OCI-LY7 (cell line): ENCODE results near the gene WDFY4. TPM values are rescaled to one million over a fixed set of nuclear protein-coding genes. Genes with fewer than 3 reads are reported as not detected.

ENCODE experiments used
- BruUV-seq: library from RNA; stranded (reverse); fragments of 400-500 nt; replicated peaks from 2 replicates; lab custom pipeline; 2021; lab: Mats Ljungman, UMichigan
- CTCF ChIA-PET: fragments of 300-600 bp; sonication (Branson Sonifier 250); formaldehyde crosslinking; loops from one replicate; lab custom pipeline; 2022; ENCODE audit warnings: antibody characterized with exemption; ENCODE audit not compliant: unreplicated experiment; lab: Charles Lee
- POLR2A ChIA-PET: fragments of 300-600 bp; sonication (Branson Sonifier 250); formaldehyde crosslinking; loops from one replicate; lab custom pipeline; 2022; ENCODE audit warnings: antibody characterized with exemption; lab: Charles Lee
- DNase-seq: peaks from one replicate; pipeline ENCODE4 v3.0.0-alpha.2; 2015; ENCODE audit warnings: low spot score
- H2AFZ ChIP-seq: fragments of 200-600 bp; sonication (generic), shearing (Covaris generic); 2 replicates; pipeline ENCODE4 v1.6.1; 2014; ENCODE audit warnings: mild to moderate bottlenecking, antibody characterized with exemption, low read length, moderate library complexity
- H3K27ac ChIP-seq: fragments of 200-600 bp; sonication (generic); 2 replicates; pipeline ENCODE4 v1.5.1; 2014; ENCODE audit warnings: mixed run types, low read depth, mild to moderate bottlenecking, moderate library complexity, low read length, inconsistent platforms; ENCODE audit not compliant: poor library complexity, severe bottlenecking
- H3K36me3 ChIP-seq: fragments of 200-600 bp; sonication (generic); 2 replicates; pipeline ENCODE4 v1.6.1; 2014; ENCODE audit warnings: mild to moderate bottlenecking, antibody characterized with exemption, low read length, moderate library complexity, mixed read lengths; ENCODE audit not compliant: insufficient read depth
- H3K4me1 ChIP-seq: fragments of 200-600 bp; sonication (generic); 2 replicates; pipeline ENCODE4 v1.5.1; 2014; ENCODE audit warnings: mild to moderate bottlenecking, low read length; ENCODE audit not compliant: insufficient read depth, poor library complexity, severe bottlenecking
- H3K4me2 ChIP-seq: fragments of 200-600 bp; sonication (generic); 2 replicates; pipeline ENCODE4 v1.6.1; 2014; ENCODE audit warnings: mild to moderate bottlenecking, low read length
- H3K4me3 ChIP-seq: fragments of 200-600 bp; sonication (generic); 2 replicates; pipeline ENCODE4 v1.5.1; 2014; ENCODE audit warnings: mild to moderate bottlenecking, low read depth, low read length; ENCODE audit not compliant: poor library complexity, severe bottlenecking
- H3K79me2 ChIP-seq: fragments of 200-600 bp; sonication (generic); 2 replicates; pipeline ENCODE4 v1.6.1; 2016; ENCODE audit warnings: low read depth, mild to moderate bottlenecking, low read length, moderate library complexity, mixed read lengths; ENCODE audit not compliant: insufficient read depth
- H3K9me2 ChIP-seq: fragments of 200-600 bp; sonication (generic); 2 replicates; pipeline ENCODE4 v1.6.1; 2016; ENCODE audit warnings: mild to moderate bottlenecking, low read length, mixed read lengths; ENCODE audit not compliant: insufficient read depth
- H3K9me3 ChIP-seq: fragments of 200-600 bp; sonication (generic); 2 replicates; pipeline ENCODE4 v1.6.1; 2014; ENCODE audit warnings: mild to moderate bottlenecking, mixed run types, low read length, mixed read lengths
- H4K20me1 ChIP-seq: fragments of 200-600 bp; sonication (generic); 2 replicates; pipeline ENCODE4 v1.6.1; 2014; ENCODE audit warnings: mild to moderate bottlenecking, antibody characterized with exemption, low read length, moderate library complexity, mixed read lengths; ENCODE audit not compliant: insufficient read depth
- EZH2phosphoT487 ChIP-seq: fragments of 200-600 bp; sonication (generic); IDR thresholded peaks from 2 replicates; pipeline ENCODE4 v1.6.1; 2018; ENCODE audit warnings: low read depth, borderline replicate concordance, mild to moderate bottlenecking, mixed run types, antibody characterized with exemption, low read length, moderate library complexity, mixed read lengths
- intact Hi-C: fragments of 100-400 bp; cut with micrococcal nuclease; formaldehyde crosslinking; loops from one replicate; pipeline ENCODE4 v1.10.0; 2022; ENCODE audit not compliant: unreplicated experiment
- total RNA-seq, 2 experiments: library from RNA; depleted of rRNA in 1 of 2; stranded (reverse); fragments of >200 nt in 1 of 2; shearing (Covaris generic) in 1 of 2; gene quantifications; 2 replicates each; pipeline ENCODE4 v1.2.3, GENCODE V29; 2014 to 2022
- TF ChIP-seq, protein P1 (sequence below): fragments of 200-600 bp; sonication (generic); conservative IDR thresholded peaks from 2 replicates; pipeline ENCODE4 v1.5.1; 2014; ENCODE audit warnings: mild to moderate bottlenecking, antibody characterized with exemption, low read length, moderate library complexity, mixed read lengths

Gene WDFY4
- total RNA-seq, 2 experiments from 2014 or later = 51.5 to 85.6 TPM

DNA sequence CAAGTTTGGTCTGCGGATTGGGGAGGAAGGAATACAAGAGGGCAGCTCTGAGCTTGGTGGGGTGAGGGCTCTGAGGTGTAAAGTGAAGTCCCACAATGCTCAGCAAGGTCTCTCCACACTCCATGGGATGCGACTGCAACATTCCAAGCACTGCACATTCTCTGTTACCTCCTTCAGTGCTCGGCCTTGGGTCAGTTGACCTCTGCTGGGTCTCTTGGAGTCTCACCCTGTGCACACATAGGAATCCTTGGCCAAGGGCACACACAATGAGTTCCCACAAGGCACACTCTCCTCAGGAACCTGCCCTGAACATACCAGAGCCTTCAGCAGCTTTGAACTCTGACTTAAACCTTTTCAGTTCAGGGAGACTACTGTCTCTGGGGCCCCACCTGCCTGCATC is 2.4 kb upstream of the WDFY4 start:
- BruUV-seq = no TSS peak
- Histone ChIP-seq H3K79me2 (peaks cover 22% of the 10 kb centered on the region), H3K36me3 (peaks cover 14% of the 10 kb centered on the region; the same call in 1 of the 2 replicates), H3K4me1 (peaks cover 69% of the 10 kb centered on the region), H3K4me3 (no peak overlapping the region), H4K20me1 (no peaks in the 10 kb centered on the region), H3K27ac (peak overlapping the region; percentile 95), H3K4me2 (peak overlapping the region; percentile 89), H3K9me3 (peaks cover 16% of the 10 kb centered on the region), H3K9me2 (no peaks in the 10 kb centered on the region), H2AFZ (peak overlapping the region; percentile 50; the same call in 1 of the 2 replicates)
- no peak for DNase-seq
- ChIA-PET CTCF (no interaction called here), POLR2A (interaction anchor here (0.5 to 4.3 kb wide), 5 partner anchors 11 to 167 kb away, joined by 3 to 71 read pairs (median 3); no protein-coding TSS in a partner anchor)
- intact Hi-C loops = no loop called here
- no peak for TF ChIP-seq EZH2phosphoT487
- TF ChIP-seq, protein P1, sequence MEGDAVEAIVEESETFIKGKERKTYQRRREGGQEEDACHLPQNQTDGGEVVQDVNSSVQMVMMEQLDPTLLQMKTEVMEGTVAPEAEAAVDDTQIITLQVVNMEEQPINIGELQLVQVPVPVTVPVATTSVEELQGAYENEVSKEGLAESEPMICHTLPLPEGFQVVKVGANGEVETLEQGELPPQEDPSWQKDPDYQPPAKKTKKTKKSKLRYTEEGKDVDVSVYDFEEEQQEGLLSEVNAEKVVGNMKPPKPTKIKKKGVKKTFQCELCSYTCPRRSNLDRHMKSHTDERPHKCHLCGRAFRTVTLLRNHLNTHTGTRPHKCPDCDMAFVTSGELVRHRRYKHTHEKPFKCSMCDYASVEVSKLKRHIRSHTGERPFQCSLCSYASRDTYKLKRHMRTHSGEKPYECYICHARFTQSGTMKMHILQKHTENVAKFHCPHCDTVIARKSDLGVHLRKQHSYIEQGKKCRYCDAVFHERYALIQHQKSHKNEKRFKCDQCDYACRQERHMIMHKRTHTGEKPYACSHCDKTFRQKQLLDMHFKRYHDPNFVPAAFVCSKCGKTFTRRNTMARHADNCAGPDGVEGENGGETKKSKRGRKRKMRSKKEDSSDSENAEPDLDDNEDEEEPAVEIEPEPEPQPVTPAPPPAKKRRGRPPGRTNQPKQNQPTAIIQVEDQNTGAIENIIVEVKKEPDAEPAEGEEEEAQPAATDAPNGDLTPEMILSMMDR = no peak

DNA sequence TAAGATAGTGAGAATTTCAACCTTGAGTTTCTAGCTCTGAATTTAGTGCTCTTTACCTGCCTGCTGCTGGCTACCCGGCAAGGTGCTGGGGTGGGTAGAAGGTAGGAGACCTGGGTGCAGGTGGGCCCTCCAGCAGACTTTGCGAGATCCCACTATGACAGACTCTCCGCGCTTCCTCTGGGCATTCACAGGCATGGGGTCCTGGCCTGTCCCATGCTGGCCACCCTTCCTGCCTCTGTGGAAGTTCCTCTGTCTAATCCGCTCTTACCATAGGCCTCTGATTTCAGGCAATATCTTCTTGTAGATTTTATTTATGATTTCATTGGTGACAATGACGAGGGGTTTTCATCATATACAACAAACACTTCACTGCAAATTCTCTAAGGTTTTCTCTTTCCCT is 1.2 kb upstream of the WDFY4 start:
- Histone ChIP-seq H2AFZ (peak overlapping the region; percentile 44; the same call in 1 of the 2 replicates), H3K9me3 (peaks cover 7% of the 10 kb centered on the region; the same call in 1 of the 2 replicates), H3K9me2 (no peaks in the 10 kb centered on the region), H3K4me1 (peaks cover 70% of the 10 kb centered on the region), H3K79me2 (peaks cover 34% of the 10 kb centered on the region), H3K27ac (peak overlapping the region; percentile 95), H4K20me1 (peaks cover 3% of the 10 kb centered on the region; the same call in 1 of the 2 replicates), H3K4me2 (peak overlapping the region; percentile 89), H3K4me3 (peak overlapping the region; percentile 76), H3K36me3 (peaks cover 14% of the 10 kb centered on the region)
- CTCF ChIA-PET = interaction anchor here (0.6 kb wide), 1 partner anchor 10 kb away, joined by 3 read pairs; no protein-coding TSS in a partner anchor
- no peak for DNase-seq
- BruUV-seq = TSS peak; percentile 94
- TF ChIP-seq, protein P1 = no peak
- TF ChIP-seq EZH2phosphoT487 = no peak
- POLR2A ChIA-PET = interaction anchor here (0.8 to 4.3 kb wide), 6 partner anchors 12 to 105 kb away, joined by 3 to 71 read pairs (median 5); no protein-coding TSS in a partner anchor
- intact Hi-C loops = no loop called here

DNA sequence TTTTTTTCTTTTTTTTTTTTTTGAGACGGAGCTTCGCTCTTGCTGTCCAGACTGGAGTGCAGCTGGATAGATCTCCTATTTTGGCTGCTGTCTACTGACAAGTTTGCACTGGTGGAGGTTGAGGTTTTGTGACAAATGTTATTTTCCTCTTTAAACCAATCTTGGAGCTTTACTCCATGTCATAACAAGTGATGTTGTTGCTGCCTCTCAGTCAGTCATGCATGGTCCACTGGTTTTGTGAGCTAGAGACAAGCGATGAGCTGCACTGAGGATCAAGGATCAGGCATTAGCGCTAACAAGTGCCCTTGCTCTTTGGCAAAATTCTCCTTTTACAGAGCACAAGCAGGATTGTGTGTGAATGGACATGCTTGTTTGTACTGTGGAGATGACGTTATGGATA is 805 bp upstream of the WDFY4 start:
- peak; percentile 87 for DNase-seq
- peaks cover 7% of the 10 kb centered on the region; the same call in 1 of the 2 replicates for H3K9me3 ChIP-seq
- BruUV-seq = no TSS peak
- peak overlapping the region; percentile 44; the same call in 1 of the 2 replicates for H2AFZ ChIP-seq
- TF ChIP-seq, protein P1 = no peak
- no peak for TF ChIP-seq EZH2phosphoT487
- peak overlapping the region; percentile 89 for H3K4me2 ChIP-seq
- peaks cover 38% of the 10 kb centered on the region for H3K79me2 ChIP-seq
- ChIA-PET CTCF (interaction anchor here (0.6 to 1.5 kb wide), 2 partner anchors 11 to 16 kb away, joined by 3 to 4 read pairs; no protein-coding TSS in a partner anchor), POLR2A (interaction anchor here (0.7 to 4.3 kb wide), 8 partner anchors 13 to 106 kb away, joined by 3 to 71 read pairs (median 5); no protein-coding TSS in a partner anchor)
- peaks cover 18% of the 10 kb centered on the region for H3K36me3 ChIP-seq
- peaks cover 70% of the 10 kb centered on the region for H3K4me1 ChIP-seq
- peaks cover 4% of the 10 kb centered on the region; the same call in 1 of the 2 replicates for H4K20me1 ChIP-seq
- no peaks in the 10 kb centered on the region for H3K9me2 ChIP-seq
- H3K4me3 ChIP-seq = peak overlapping the region; percentile 76
- intact Hi-C loops = loop anchor here (1.0 kb wide), 1 partner anchor 13 kb away; no protein-coding TSS in a partner anchor
- H3K27ac ChIP-seq = peak overlapping the region; percentile 95
